ENCODE results near the gene TOMM40L.

Gene TOMM40L

GRCh38 chr1:161207173-161207572, 18.7 kb upstream of the TOMM40L start:
- H3K27ac ChIP-seq (ENCODE audit: low read length), result peak overlapping the region; percentile 69
- peaks cover 12% of the 10 kb centered on the region for H3K4me1 ChIP-seq (ENCODE audit: control insufficient read depth, insufficient read depth, low read length)
- H3K4me3 ChIP-seq (ENCODE audit: low read length in 2 of 2), result no peak overlapping the region
- peak overlapping the region; percentile 13 to 42 for H3K9ac ChIP-seq (ENCODE audit: low read length in 2 of 2)
- no peaks in the 10 kb centered on the region for H3K27me3 ChIP-seq (ENCODE audit: control insufficient read depth in 1 of 2, insufficient read depth in 2 of 2, low read length in 2 of 2)
- peaks cover 37 to 49% of the 10 kb centered on the region in 2 donors for H3K36me3 ChIP-seq (ENCODE audit: control insufficient read depth in 2 of 2, insufficient read depth in 2 of 2, low read length in 2 of 2)
- no peaks in the 10 kb centered on the region for H3K9me3 ChIP-seq (ENCODE audit: control insufficient read depth in 2 of 2, low read length in 2 of 2)

GRCh38 chr1:161209790-161210409, 16.0 kb upstream of the TOMM40L start:
- peaks cover 55 to 65% of the 10 kb centered on the region in 2 donors for H3K36me3 ChIP-seq (ENCODE audit: control insufficient read depth in 2 of 2, insufficient read depth in 2 of 2, low read length in 2 of 2)
- H3K9me3 ChIP-seq (ENCODE audit: control insufficient read depth in 2 of 2, low read length in 2 of 2), result no peaks in the 10 kb centered on the region
- peak overlapping the region in 1 of 2 donors; percentile 7 for H3K9ac ChIP-seq (ENCODE audit: low read length in 2 of 2)
- H3K4me3 ChIP-seq (ENCODE audit: low read length in 2 of 2), result no peak overlapping the region
- no peaks in the 10 kb centered on the region for H3K4me1 ChIP-seq (ENCODE audit: control insufficient read depth, insufficient read depth, low read length)
- H3K27me3 ChIP-seq (ENCODE audit: control insufficient read depth in 1 of 2, insufficient read depth in 2 of 2, low read length in 2 of 2), result no peaks in the 10 kb centered on the region
- no peak overlapping the region for H3K27ac ChIP-seq (ENCODE audit: low read length)

- peaks cover 42 to 44% of the 10 kb centered on the region in 2 donors for H3K36me3 ChIP-seq (ENCODE audit: control insufficient read depth in 2 of 2, insufficient read depth in 2 of 2, low read length in 2 of 2)
- no peaks in the 10 kb centered on the region for H3K9me3 ChIP-seq (ENCODE audit: control insufficient read depth in 2 of 2, low read length in 2 of 2)
- H3K9ac ChIP-seq (ENCODE audit: low read length in 2 of 2), result no peak overlapping the region
- H3K27ac ChIP-seq (ENCODE audit: low read length), result no peak overlapping the region
- H3K4me3 ChIP-seq (ENCODE audit: low read length in 2 of 2), result no peak overlapping the region
- no peaks in the 10 kb centered on the region for H3K4me1 ChIP-seq (ENCODE audit: control insufficient read depth, insufficient read depth, low read length)
- H3K27me3 ChIP-seq (ENCODE audit: control insufficient read depth in 1 of 2, insufficient read depth in 2 of 2, low read length in 2 of 2), result no peaks in the 10 kb centered on the region
Observed at GRCh38 chr1:161214369-161214768, 11.5 kb upstream of the TOMM40L start.

- Histone ChIP-seq H3K27ac (ENCODE audit: low read length) (no peak within 1 kb of the TSS), H3K27me3 (ENCODE audit: control insufficient read depth in 1 of 2, insufficient read depth in 2 of 2, low read length in 2 of 2) (no peaks in the 10 kb centered on the region), H3K9ac (ENCODE audit: low read length in 2 of 2) (no peak within 1 kb of the TSS), H3K36me3 (ENCODE audit: control insufficient read depth in 2 of 2, insufficient read depth in 2 of 2, low read length in 2 of 2) (peaks cover 36 to 38% of the 10 kb centered on the region in 2 donors), H3K9me3 (ENCODE audit: control insufficient read depth in 2 of 2, low read length in 2 of 2) (no peaks in the 10 kb centered on the region), H3K4me3 (ENCODE audit: low read length in 2 of 2) (peak within 1 kb of the TSS in 1 of 2 donors; percentile 8), H3K4me1 (ENCODE audit: control insufficient read depth, insufficient read depth, low read length) (no peaks in the 10 kb centered on the region)
Observed at GRCh38 chr1:161215076-161215475, 10.8 kb upstream of the TOMM40L start, which contains the start of gene FCER1G. TSS of gene FCER1G (plus strand) at chr1:161215295. CDS start at chr1:161215322, 27 bp downstream.

GRCh38 chr1:161216945-161217712, 8.7 kb upstream of the TOMM40L start:
- Histone ChIP-seq H3K9me3 (ENCODE audit: control insufficient read depth in 2 of 2, low read length in 2 of 2) (no peaks in the 10 kb centered on the region), H3K36me3 (ENCODE audit: control insufficient read depth in 2 of 2, insufficient read depth in 2 of 2, low read length in 2 of 2) (peaks cover 20% of the 10 kb centered on the region in 2 donors), H3K27ac (ENCODE audit: low read length) (no peak overlapping the region), H3K27me3 (ENCODE audit: control insufficient read depth in 1 of 2, insufficient read depth in 2 of 2, low read length in 2 of 2) (no peaks in the 10 kb centered on the region), H3K9ac (ENCODE audit: low read length in 2 of 2) (no peak overlapping the region), H3K4me3 (ENCODE audit: low read length in 2 of 2) (no peak overlapping the region), H3K4me1 (ENCODE audit: control insufficient read depth, insufficient read depth, low read length) (no peaks in the 10 kb centered on the region)

- no peak overlapping the region for H3K27ac ChIP-seq (ENCODE audit: low read length)
- H3K9ac ChIP-seq (ENCODE audit: low read length in 2 of 2), result no peak overlapping the region
- H3K9me3 ChIP-seq (ENCODE audit: control insufficient read depth in 2 of 2, low read length in 2 of 2), result no peaks in the 10 kb centered on the region
- no peak overlapping the region for H3K4me3 ChIP-seq (ENCODE audit: low read length in 2 of 2)
- H3K27me3 ChIP-seq (ENCODE audit: control insufficient read depth in 1 of 2, insufficient read depth in 2 of 2, low read length in 2 of 2), result no peaks in the 10 kb centered on the region
- peaks cover 17% of the 10 kb centered on the region in 2 donors for H3K36me3 ChIP-seq (ENCODE audit: control insufficient read depth in 2 of 2, insufficient read depth in 2 of 2, low read length in 2 of 2)
- H3K4me1 ChIP-seq (ENCODE audit: control insufficient read depth, insufficient read depth, low read length), result no peaks in the 10 kb centered on the region
Observed at GRCh38 chr1:161217831-161218230, 8.0 kb upstream of the TOMM40L start.

- no peaks in the 10 kb centered on the region for H3K4me1 ChIP-seq (ENCODE audit: control insufficient read depth, insufficient read depth, low read length)
- no peaks in the 10 kb centered on the region for H3K9me3 ChIP-seq (ENCODE audit: control insufficient read depth in 2 of 2, low read length in 2 of 2)
- H3K9ac ChIP-seq (ENCODE audit: low read length in 2 of 2), result no peak overlapping the region
- H3K27ac ChIP-seq (ENCODE audit: low read length), result no peak overlapping the region
- no peak overlapping the region for H3K4me3 ChIP-seq (ENCODE audit: low read length in 2 of 2)
- no peaks in the 10 kb centered on the region for H3K27me3 ChIP-seq (ENCODE audit: control insufficient read depth in 1 of 2, insufficient read depth in 2 of 2, low read length in 2 of 2)
- H3K36me3 ChIP-seq (ENCODE audit: control insufficient read depth in 2 of 2, insufficient read depth in 2 of 2, low read length in 2 of 2), result peaks cover 10 to 12% of the 10 kb centered on the region in 2 donors
Observed at GRCh38 chr1:161218301-161219077, 7.4 kb upstream of the TOMM40L start.

- H3K27ac ChIP-seq (ENCODE audit: low read length), result no peak overlapping the region
- no peak overlapping the region for H3K9ac ChIP-seq (ENCODE audit: low read length in 2 of 2)
- no peaks in the 10 kb centered on the region for H3K4me1 ChIP-seq (ENCODE audit: control insufficient read depth, insufficient read depth, low read length)
- no peak overlapping the region for H3K4me3 ChIP-seq (ENCODE audit: low read length in 2 of 2)
- no peaks in the 10 kb centered on the region for H3K27me3 ChIP-seq (ENCODE audit: control insufficient read depth in 1 of 2, insufficient read depth in 2 of 2, low read length in 2 of 2)
- H3K9me3 ChIP-seq (ENCODE audit: control insufficient read depth in 2 of 2, low read length in 2 of 2), result no peaks in the 10 kb centered on the region
- peaks cover 2 to 4% of the 10 kb centered on the region in 2 donors for H3K36me3 ChIP-seq (ENCODE audit: control insufficient read depth in 2 of 2, insufficient read depth in 2 of 2, low read length in 2 of 2)
Observed at GRCh38 chr1:161219078-161219892, 6.6 kb upstream of the TOMM40L start.

GRCh38 chr1:161220002-161220401, 5.9 kb upstream of the TOMM40L start:
- no peaks in the 10 kb centered on the region for H3K4me1 ChIP-seq (ENCODE audit: control insufficient read depth, insufficient read depth, low read length)
- peaks cover 0 to 2% of the 10 kb centered on the region in 2 donors for H3K36me3 ChIP-seq (ENCODE audit: control insufficient read depth in 2 of 2, insufficient read depth in 2 of 2, low read length in 2 of 2)
- no peak overlapping the region for H3K4me3 ChIP-seq (ENCODE audit: low read length in 2 of 2)
- H3K27me3 ChIP-seq (ENCODE audit: control insufficient read depth in 1 of 2, insufficient read depth in 2 of 2, low read length in 2 of 2), result no peaks in the 10 kb centered on the region
- no peak overlapping the region for H3K27ac ChIP-seq (ENCODE audit: low read length)
- H3K9me3 ChIP-seq (ENCODE audit: control insufficient read depth in 2 of 2, low read length in 2 of 2), result no peaks in the 10 kb centered on the region
- H3K9ac ChIP-seq (ENCODE audit: low read length in 2 of 2), result no peak overlapping the region
